Measurements from ENCODE around the gene RNF115.

Gene RNF115

GRCh38 chr1:145695821-145696629 is 127.9 kb downstream of the RNF115 start:
- no peak for TF ChIP-seq CTCF (IDR thresholded peaks at IDR 0.05; ENCODE audit: borderline replicate concordance, control extremely low read depth, extremely low read depth, insufficient read depth, missing control alignments)
- in situ Hi-C loops (cut with MboI; ENCODE audit: low sequenced_read_pairs, unreplicated experiment): no loop called here
- no peak for DNase-seq (ENCODE audit: low spot score)

GRCh38 chr1:145692785-145693443 is 131.0 kb downstream of the RNF115 start:
- DNase-seq (ENCODE audit: low spot score): no peak
- in situ Hi-C loops (cut with MboI; ENCODE audit: low sequenced_read_pairs, unreplicated experiment): no loop called here
- no peak for TF ChIP-seq CTCF (IDR thresholded peaks at IDR 0.05; ENCODE audit: borderline replicate concordance, control extremely low read depth, extremely low read depth, insufficient read depth, missing control alignments)

GRCh38 chr1:145690587-145691558 is 133.0 kb downstream of the RNF115 start:
- no peak for TF ChIP-seq CTCF (IDR thresholded peaks at IDR 0.05; ENCODE audit: borderline replicate concordance, control extremely low read depth, extremely low read depth, insufficient read depth, missing control alignments)
- peak; percentile 70 for DNase-seq (ENCODE audit: low spot score)
- in situ Hi-C loops (cut with MboI; ENCODE audit: low sequenced_read_pairs, unreplicated experiment): no loop called here

- in situ Hi-C loops (cut with MboI; ENCODE audit: low sequenced_read_pairs, unreplicated experiment): no loop called here
- TF ChIP-seq CTCF (IDR thresholded peaks at IDR 0.05; ENCODE audit: borderline replicate concordance, control extremely low read depth, extremely low read depth, insufficient read depth, missing control alignments): no peak
- no peak for DNase-seq (ENCODE audit: low spot score)
Observed at GRCh38 chr1:145689922-145690321, 134.0 kb downstream of the RNF115 start.

GRCh38 chr1:145688924-145689323 is 135.0 kb downstream of the RNF115 start:
- in situ Hi-C loops (cut with MboI; ENCODE audit: low sequenced_read_pairs, unreplicated experiment): no loop called here
- no peak for TF ChIP-seq CTCF (IDR thresholded peaks at IDR 0.05; ENCODE audit: borderline replicate concordance, control extremely low read depth, extremely low read depth, insufficient read depth, missing control alignments)
- no peak for DNase-seq (ENCODE audit: low spot score)

Measured in GM13976 (cell line).